PC-9 (cell line): ENCODE results near the gene FAM174B. TPM values are rescaled to one million over a fixed set of nuclear protein-coding genes. Genes with fewer than 3 reads are reported as not detected.

ENCODE experiments used
- BruUV-seq: library from RNA; stranded (reverse); fragments of 400-500 nt; replicated peaks from 2 replicates; lab custom pipeline; 2021; lab: Mats Ljungman, UMichigan
- CTCF ChIA-PET: fragments of 300-600 bp; sonication (Branson Sonifier 250); formaldehyde crosslinking; loops from one replicate; lab custom pipeline; 2022; ENCODE audit warnings: antibody characterized with exemption; lab: Charles Lee
- POLR2A ChIA-PET: fragments of 300-600 bp; sonication (Branson Sonifier 250); formaldehyde crosslinking; loops from one replicate; lab custom pipeline; 2022; ENCODE audit warnings: antibody characterized with exemption; ENCODE audit not compliant: unreplicated experiment; lab: Charles Lee
- DNase-seq, 2 experiments: peaks; one replicate each; pipeline versions ENCODE4 v3.0.0 to v3.0.0-alpha.2; 2015 to 2022; ENCODE audit warnings: mixed read lengths in 1 of 2
- H2AFZ ChIP-seq: fragments of 200-600 bp; sonication (generic); 2 replicates; pipeline ENCODE4 v1.8.1; 2017; ENCODE audit warnings: antibody characterized with exemption
- H3F3A ChIP-seq: fragments of 200-600 bp; sonication (generic); 2 replicates; pipeline ENCODE4 v1.8.1; 2017; ENCODE audit warnings: antibody characterized with exemption, mild to moderate bottlenecking, low read depth; ENCODE audit not compliant: insufficient read depth
- H3K27ac ChIP-seq: fragments of 200-600 bp; sonication (generic); 2 replicates; pipeline ENCODE4 v1.6.1; 2016; ENCODE audit warnings: mixed run types
- H3K27me3 ChIP-seq: fragments of 200-600 bp; sonication (generic); 2 replicates; pipeline ENCODE4 v1.6.1; 2016; ENCODE audit warnings: low read depth, mixed run types; ENCODE audit not compliant: insufficient read depth
- H3K36me3 ChIP-seq: fragments of 200-600 bp; sonication (generic); 2 replicates; pipeline ENCODE4 v1.6.1; 2016; ENCODE audit warnings: low read depth, mixed run types
- H3K4me1 ChIP-seq: fragments of 200-600 bp; sonication (generic); replicated peaks from 2 replicates; pipeline ENCODE4 v1.6.1; 2016; ENCODE audit warnings: mixed run types; ENCODE audit not compliant: insufficient read depth
- H3K4me2 ChIP-seq: fragments of 200-600 bp; sonication (generic); 2 replicates; pipeline ENCODE4 v1.6.1; 2017; ENCODE audit warnings: mixed run types
- H3K4me3 ChIP-seq: fragments of 200-600 bp; sonication (generic); 2 replicates; pipeline ENCODE4 v1.6.1; 2016; ENCODE audit warnings: mixed run types
- H3K79me2 ChIP-seq: fragments of 200-600 bp; sonication (generic); 2 replicates; pipeline ENCODE4 v1.6.1; 2017; ENCODE audit warnings: low read depth, mixed run types
- H3K9me2 ChIP-seq: fragments of 200-600 bp; sonication (generic); 2 replicates; pipeline ENCODE4 v1.8.1; 2017; ENCODE audit warnings: mild to moderate bottlenecking; ENCODE audit not compliant: insufficient read depth
- H3K9me3 ChIP-seq: fragments of 200-600 bp; sonication (generic); 2 replicates; pipeline ENCODE4 v1.8.1; 2016; ENCODE audit warnings: low read depth; ENCODE audit not compliant: insufficient read depth
- H4K20me1 ChIP-seq: fragments of 200-600 bp; sonication (generic); 2 replicates; pipeline ENCODE4 v1.8.1; 2017; ENCODE audit not compliant: insufficient read depth
- EZH2 ChIP-seq: fragments of 200-600 bp; sonication (generic); IDR thresholded peaks from 2 replicates; pipeline ENCODE4 v1.8.0; 2017; ENCODE audit warnings: antibody characterized with exemption, low read depth
- intact Hi-C: fragments of 100-400 bp; cut with micrococcal nuclease; formaldehyde crosslinking; loops from one replicate; pipeline ENCODE4 v1.10.0; 2022; ENCODE audit not compliant: unreplicated experiment
- total RNA-seq: library from RNA; stranded (reverse); gene quantifications from 2 replicates; pipeline ENCODE4 v1.2.3, GENCODE V29; 2021
- TF ChIP-seq, protein P1 (sequence below): fragments of 200-600 bp; sonication (generic); conservative IDR thresholded peaks from 2 replicates; pipeline ENCODE4 v1.6.1; 2017; ENCODE audit warnings: mixed run types, antibody characterized with exemption, mild to moderate bottlenecking, moderate library complexity

Gene FAM174B
- total RNA-seq, 1 experiment from 2014 or later, result 90.3 TPM

DNA sequence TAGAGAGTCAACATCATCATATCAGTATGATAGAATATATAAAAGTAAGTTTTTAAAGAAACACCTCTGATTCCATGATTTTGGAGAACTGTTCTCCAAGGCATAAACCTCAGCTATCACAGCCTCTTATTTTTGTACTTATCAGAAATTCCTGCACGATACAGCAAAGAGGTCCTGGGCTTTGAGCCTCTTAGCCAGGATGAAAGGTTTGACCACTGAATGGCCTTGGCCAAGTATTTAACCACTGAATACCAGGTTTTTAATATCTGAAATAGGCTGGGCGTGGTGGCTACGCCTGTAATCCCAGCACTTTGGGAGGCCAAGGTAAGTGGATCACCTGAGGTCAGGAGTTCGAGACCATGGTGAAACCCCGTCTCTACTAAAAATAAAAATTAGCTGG is 1.9 kb upstream of the FAM174B start:
- H3K4me1 ChIP-seq, result peaks cover 50% of the 10 kb centered on the region
- no peaks in the 10 kb centered on the region for H3K9me3 ChIP-seq
- no peaks in the 10 kb centered on the region for H3K9me2 ChIP-seq
- TF ChIP-seq, protein P1, sequence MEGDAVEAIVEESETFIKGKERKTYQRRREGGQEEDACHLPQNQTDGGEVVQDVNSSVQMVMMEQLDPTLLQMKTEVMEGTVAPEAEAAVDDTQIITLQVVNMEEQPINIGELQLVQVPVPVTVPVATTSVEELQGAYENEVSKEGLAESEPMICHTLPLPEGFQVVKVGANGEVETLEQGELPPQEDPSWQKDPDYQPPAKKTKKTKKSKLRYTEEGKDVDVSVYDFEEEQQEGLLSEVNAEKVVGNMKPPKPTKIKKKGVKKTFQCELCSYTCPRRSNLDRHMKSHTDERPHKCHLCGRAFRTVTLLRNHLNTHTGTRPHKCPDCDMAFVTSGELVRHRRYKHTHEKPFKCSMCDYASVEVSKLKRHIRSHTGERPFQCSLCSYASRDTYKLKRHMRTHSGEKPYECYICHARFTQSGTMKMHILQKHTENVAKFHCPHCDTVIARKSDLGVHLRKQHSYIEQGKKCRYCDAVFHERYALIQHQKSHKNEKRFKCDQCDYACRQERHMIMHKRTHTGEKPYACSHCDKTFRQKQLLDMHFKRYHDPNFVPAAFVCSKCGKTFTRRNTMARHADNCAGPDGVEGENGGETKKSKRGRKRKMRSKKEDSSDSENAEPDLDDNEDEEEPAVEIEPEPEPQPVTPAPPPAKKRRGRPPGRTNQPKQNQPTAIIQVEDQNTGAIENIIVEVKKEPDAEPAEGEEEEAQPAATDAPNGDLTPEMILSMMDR, result no peak
- TF ChIP-seq EZH2, result no peak
- H3K36me3 ChIP-seq, result peaks cover 8% of the 10 kb centered on the region; the same call in 1 of the 2 replicates
- intact Hi-C loops, result loop anchor here (10.0 kb wide), 1 partner anchor 1203 kb away; no protein-coding TSS in a partner anchor
- peaks cover 41% of the 10 kb centered on the region for H3K79me2 ChIP-seq
- H3K4me3 ChIP-seq, result no peak overlapping the region
- ChIA-PET POLR2A (no interaction called here), CTCF (interaction anchor here (0.7 kb wide), 1 partner anchor 16 kb away, joined by 9 read pairs; no protein-coding TSS in a partner anchor)
- BruUV-seq, result no TSS peak
- no peak overlapping the region for H3K27ac ChIP-seq
- DNase-seq, result no peak
- H4K20me1 ChIP-seq, result no peaks in the 10 kb centered on the region
- no peak overlapping the region for H2AFZ ChIP-seq
- H3F3A ChIP-seq, result peaks cover 36% of the 10 kb centered on the region; the same call in 1 of the 2 replicates
- no peaks in the 10 kb centered on the region for H3K27me3 ChIP-seq
- H3K4me2 ChIP-seq, result no peak overlapping the region

DNA sequence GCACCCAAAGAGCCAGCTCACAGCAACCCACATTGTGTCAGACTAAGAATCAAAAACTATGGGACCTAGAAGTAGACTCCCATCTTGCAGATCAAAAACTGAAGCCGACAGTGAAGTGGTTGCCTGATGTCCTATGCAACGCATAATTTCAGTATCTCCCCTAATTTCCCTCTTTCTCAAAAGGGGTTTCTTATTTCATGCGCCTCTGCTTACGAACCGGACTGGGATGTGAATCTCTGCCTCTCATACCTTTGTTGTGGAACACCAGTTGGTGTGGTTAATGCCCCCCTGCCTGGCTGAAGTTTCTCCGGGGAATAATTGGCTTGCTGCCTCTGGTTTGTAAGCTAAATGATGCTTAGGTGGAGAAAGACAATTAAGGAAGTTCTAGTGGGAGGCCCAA is 514 bp upstream of the FAM174B start:
- no peaks in the 10 kb centered on the region for H3K9me2 ChIP-seq
- H3F3A ChIP-seq, result peaks cover 29% of the 10 kb centered on the region; the same call in 1 of the 2 replicates
- CTCF ChIA-PET, result interaction anchor here (0.6 to 0.9 kb wide), 2 partner anchors 14 to 21 kb away, joined by 3 to 5 read pairs; no protein-coding TSS in a partner anchor
- peaks cover 21% of the 10 kb centered on the region for H3K36me3 ChIP-seq
- no peaks in the 10 kb centered on the region for H4K20me1 ChIP-seq
- H3K4me2 ChIP-seq, result peak overlapping the region; percentile 89
- DNase-seq, result no peak
- no peak for TF ChIP-seq EZH2
- TF ChIP-seq, protein P1, result no peak
- POLR2A ChIA-PET, result interaction anchor here (0.6 kb wide), 1 partner anchor 59 kb away, joined by 5 read pairs; no protein-coding TSS in a partner anchor
- intact Hi-C loops, result loop anchor here (10.0 kb wide), 1 partner anchor 1201 kb away; no protein-coding TSS in a partner anchor
- H3K27me3 ChIP-seq, result no peaks in the 10 kb centered on the region
- peak overlapping the region; percentile 85 for H3K27ac ChIP-seq
- TSS peak; percentile 72 for BruUV-seq
- H3K79me2 ChIP-seq, result peaks cover 55% of the 10 kb centered on the region
- peak overlapping the region; percentile 55 for H3K4me3 ChIP-seq
- H3K4me1 ChIP-seq, result peaks cover 49% of the 10 kb centered on the region
- peak overlapping the region; percentile 75 for H2AFZ ChIP-seq
- H3K9me3 ChIP-seq, result no peaks in the 10 kb centered on the region

DNA sequence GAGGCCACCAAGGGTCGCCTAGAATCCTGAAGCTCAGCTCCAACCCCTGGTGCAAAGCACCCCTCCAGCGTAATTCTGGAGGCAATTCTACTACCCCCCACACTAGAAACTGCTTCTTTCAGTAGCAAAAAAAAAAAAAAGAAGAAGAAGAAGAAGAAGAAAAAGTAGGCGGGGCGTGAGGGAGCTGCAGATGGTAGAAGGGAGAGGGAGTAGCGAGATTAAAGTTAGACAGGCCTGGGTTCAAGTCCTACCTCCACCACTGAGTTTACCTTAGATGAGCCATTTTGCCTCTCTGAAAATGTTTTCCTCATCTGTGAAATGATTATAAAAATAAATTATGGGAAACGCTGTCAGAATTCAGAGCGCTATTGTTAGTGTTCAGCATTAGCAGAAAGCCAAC is 913 bp downstream of the FAM174B start:
- intact Hi-C loops, result loop anchor here (1.0 to 10.0 kb wide), 4 partner anchors 9 to 1200 kb away; no protein-coding TSS in a partner anchor
- H3F3A ChIP-seq, result peaks cover 28% of the 10 kb centered on the region; the same call in 1 of the 2 replicates
- ChIA-PET POLR2A (no interaction called here), CTCF (interaction anchor here (0.6 to 0.7 kb wide), 3 partner anchors 19 to 1689 kb away, joined by 3 to 8 read pairs (median 4); no protein-coding TSS in a partner anchor)
- H4K20me1 ChIP-seq, result no peaks in the 10 kb centered on the region
- no peaks in the 10 kb centered on the region for H3K9me3 ChIP-seq
- H3K4me1 ChIP-seq, result peaks cover 62% of the 10 kb centered on the region
- no peaks in the 10 kb centered on the region for H3K9me2 ChIP-seq
- no peak for TF ChIP-seq EZH2
- TF ChIP-seq, protein P1, result no peak
- peaks cover 69% of the 10 kb centered on the region for H3K79me2 ChIP-seq
- H3K27ac ChIP-seq, result peak overlapping the region; percentile 85
- H3K27me3 ChIP-seq, result no peaks in the 10 kb centered on the region
- peak overlapping the region; percentile 89 for H3K4me2 ChIP-seq
- no peak overlapping the region; the same call in 1 of the 2 replicates for H2AFZ ChIP-seq
- H3K4me3 ChIP-seq, result peak overlapping the region; percentile 55
- DNase-seq, result no peak
- no TSS peak for BruUV-seq
- peaks cover 33% of the 10 kb centered on the region for H3K36me3 ChIP-seq
